ENCODE measurements around the gene UBE2S.

The UBE2S gene

GRCh38 chr19:55373993-55374757 lies 33.4 kb downstream of the UBE2S start:
- H3K27ac ChIP-seq: no peak overlapping the region
- TF ChIP-seq CTCF (conservative IDR thresholded peaks at IDR 0.05): no peak
- TF ChIP-seq ZFX (IDR thresholded peaks at IDR 0.05): no peak

- H3K27ac ChIP-seq: no peak overlapping the region
- no peak for TF ChIP-seq ZFX (IDR thresholded peaks at IDR 0.05)
- no peak for TF ChIP-seq CTCF (conservative IDR thresholded peaks at IDR 0.05)
Observed at GRCh38 chr19:55373306-55373992, 34.1 kb downstream of the UBE2S start.

- no peak overlapping the region for H3K27ac ChIP-seq
- TF ChIP-seq ZFX (IDR thresholded peaks at IDR 0.05) (no peak), CTCF (conservative IDR thresholded peaks at IDR 0.05) (no peak)
Observed at GRCh38 chr19:55372316-55373081, 35.1 kb downstream of the UBE2S start.

GRCh38 chr19:55370305-55370988 lies 37.1 kb downstream of the UBE2S start, which contains the start of gene IL11:
TSS of gene IL11 (minus strand) at chr19:55370463. CDS start at chr19:55370310, 153 bp downstream.
- TF ChIP-seq ZFX (IDR thresholded peaks at IDR 0.05): no peak
- no peak for TF ChIP-seq CTCF (conservative IDR thresholded peaks at IDR 0.05)
- H3K27ac ChIP-seq: no peak within 1 kb of the TSS

- no peak overlapping the region for H3K27ac ChIP-seq
Observed at GRCh38 chr19:55369653-55370304, 37.8 kb downstream of the UBE2S start.

More at GRCh38 chr19:55369653-55370304, 37.8 kb downstream of the UBE2S start:
- no peak for TF ChIP-seq ZFX (IDR thresholded peaks at IDR 0.05)
- TF ChIP-seq CTCF (conservative IDR thresholded peaks at IDR 0.05): no peak

Data from C4-2B (cell line).